H1 (cell line): ENCODE data around the gene ANK3.

Source experiments
- EZH2 ChIP-seq: fragments of 200-600 bp; sonication (generic); IDR thresholded peaks from 2 replicates; pipeline ENCODE4 v1.7.1; 2012; ENCODE audit warnings: low read depth, mild to moderate bottlenecking, moderate library complexity, low read length, inconsistent platforms; ENCODE audit not compliant: severe bottlenecking
- GTF2F1 ChIP-seq: IDR thresholded peaks from 2 replicates; pipeline ENCODE4 v1.6.1; 2012; ENCODE audit warnings: low read depth, low read length, improper control_type of control experiment, borderline replicate concordance
- KDM1A ChIP-seq: fragments of 200-600, 300-600 bp; sonication (generic); IDR thresholded peaks from 2 replicates; pipeline ENCODE4 v1.7.1; 2016; ENCODE audit warnings: mild to moderate bottlenecking, low read length, borderline replicate concordance
- POLR2A ChIP-seq, 2 experiments: IDR thresholded peaks; 1 replicate in 1 of 2; 2 replicates in 1 of 2; pipeline ENCODE4 v1.6.1; 2011; ENCODE audit warnings: low read depth in 2 of 2, low read length in 2 of 2, mild to moderate bottlenecking in 2 of 2; ENCODE audit errors: control extremely low read depth in 1 of 2
- RAD21 ChIP-seq, 2 experiments: IDR thresholded peaks in 1 of 2; conservative IDR thresholded peaks in 1 of 2; 2 replicates each; pipeline ENCODE4 v1.6.1; 2011; ENCODE audit warnings: low read depth in 2 of 2, low read length in 2 of 2, improper control_type of control experiment in 1 of 2, inconsistent platforms in 1 of 2, mild to moderate bottlenecking in 1 of 2, moderate library complexity in 1 of 2
- RBBP5 ChIP-seq: IDR thresholded peaks from 2 replicates; pipeline ENCODE4 v1.7.1; 2012; ENCODE audit warnings: low read depth, mild to moderate bottlenecking, inconsistent platforms, low read length, moderate library complexity, borderline replicate concordance
- RNF2 ChIP-seq: fragments of 200-900, 300-1000 bp; sonication (generic); IDR thresholded peaks from 2 replicates; pipeline ENCODE4 v1.7.1; 2016; ENCODE audit warnings: borderline replicate concordance, low read depth, mild to moderate bottlenecking, antibody characterized with exemption, low read length; ENCODE audit not compliant: poor library complexity, severe bottlenecking; ENCODE audit errors: missing control alignments
- SP4 ChIP-seq: IDR thresholded peaks from 2 replicates; pipeline ENCODE4 v1.6.1; 2012; ENCODE audit warnings: low read length, inconsistent platforms
- ZNF274 ChIP-seq: IDR thresholded peaks from 2 replicates; pipeline ENCODE4 v1.7.0; 2012; ENCODE audit warnings: low read length, borderline replicate concordance; ENCODE audit errors: extremely low read depth
- TF ChIP-seq, protein P1 (sequence below), 3 experiments: IDR thresholded peaks; 1 replicate in 2 of 3; 2 replicates in 1 of 3; pipeline versions ENCODE4 v1.5.1 to v1.6.1; 2011; ENCODE audit warnings: low read length in 3 of 3, mild to moderate bottlenecking in 3 of 3, inconsistent platforms in 2 of 3, low read depth in 1 of 3, moderate library complexity in 1 of 3; ENCODE audit not compliant: insufficient read depth in 1 of 3; ENCODE audit errors: control extremely low read depth in 1 of 3
- TF ChIP-seq, protein P2 (sequence below): IDR thresholded peaks from 2 replicates; pipeline ENCODE4 v1.6.1; 2012; ENCODE audit warnings: low read length, inconsistent platforms

DNA sequence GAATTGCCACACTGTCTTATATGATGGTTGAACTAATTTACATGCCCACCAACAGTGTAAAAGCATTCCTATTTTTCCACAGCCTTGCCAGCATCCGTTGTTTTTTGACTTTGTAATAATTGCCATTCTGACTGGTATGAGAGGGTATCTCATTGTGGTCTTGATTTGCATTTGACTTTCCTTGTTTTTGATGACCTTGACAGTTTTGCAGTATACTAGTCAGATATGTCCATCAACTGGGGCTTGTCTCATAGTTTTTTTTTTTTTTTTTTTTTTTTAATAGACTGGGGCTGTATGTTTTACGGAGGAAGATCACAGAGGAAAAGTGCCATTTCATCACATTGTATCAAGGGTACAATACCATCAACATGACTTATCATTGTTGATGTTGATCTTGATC lies 220.6 kb downstream of the ANK3 start:
- TF ChIP-seq POLR2A (IDR thresholded peaks at IDR 0.05; ENCODE audit: control extremely low read depth in 1 of 2, low read depth in 2 of 2, low read length in 2 of 2) (no peak), EZH2 (no peak), ZNF274 (no peak), KDM1A (no peak), RAD21 (IDR thresholded peaks at IDR 0.05 in 1 of 2, conservative IDR thresholded peaks at IDR 0.05 in 1 of 2; ENCODE audit: low read depth in 2 of 2, low read length in 2 of 2) (no peak), RBBP5 (no peak), GTF2F1 (no peak), RNF2 (no peak), SP4 (no peak)
- TF ChIP-seq, protein P1, sequence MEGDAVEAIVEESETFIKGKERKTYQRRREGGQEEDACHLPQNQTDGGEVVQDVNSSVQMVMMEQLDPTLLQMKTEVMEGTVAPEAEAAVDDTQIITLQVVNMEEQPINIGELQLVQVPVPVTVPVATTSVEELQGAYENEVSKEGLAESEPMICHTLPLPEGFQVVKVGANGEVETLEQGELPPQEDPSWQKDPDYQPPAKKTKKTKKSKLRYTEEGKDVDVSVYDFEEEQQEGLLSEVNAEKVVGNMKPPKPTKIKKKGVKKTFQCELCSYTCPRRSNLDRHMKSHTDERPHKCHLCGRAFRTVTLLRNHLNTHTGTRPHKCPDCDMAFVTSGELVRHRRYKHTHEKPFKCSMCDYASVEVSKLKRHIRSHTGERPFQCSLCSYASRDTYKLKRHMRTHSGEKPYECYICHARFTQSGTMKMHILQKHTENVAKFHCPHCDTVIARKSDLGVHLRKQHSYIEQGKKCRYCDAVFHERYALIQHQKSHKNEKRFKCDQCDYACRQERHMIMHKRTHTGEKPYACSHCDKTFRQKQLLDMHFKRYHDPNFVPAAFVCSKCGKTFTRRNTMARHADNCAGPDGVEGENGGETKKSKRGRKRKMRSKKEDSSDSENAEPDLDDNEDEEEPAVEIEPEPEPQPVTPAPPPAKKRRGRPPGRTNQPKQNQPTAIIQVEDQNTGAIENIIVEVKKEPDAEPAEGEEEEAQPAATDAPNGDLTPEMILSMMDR (IDR thresholded peaks at IDR 0.05; ENCODE audit: control extremely low read depth in 1 of 3, insufficient read depth in 1 of 3, low read depth in 1 of 3, low read length in 3 of 3), result no peak
- TF ChIP-seq, protein P2, sequence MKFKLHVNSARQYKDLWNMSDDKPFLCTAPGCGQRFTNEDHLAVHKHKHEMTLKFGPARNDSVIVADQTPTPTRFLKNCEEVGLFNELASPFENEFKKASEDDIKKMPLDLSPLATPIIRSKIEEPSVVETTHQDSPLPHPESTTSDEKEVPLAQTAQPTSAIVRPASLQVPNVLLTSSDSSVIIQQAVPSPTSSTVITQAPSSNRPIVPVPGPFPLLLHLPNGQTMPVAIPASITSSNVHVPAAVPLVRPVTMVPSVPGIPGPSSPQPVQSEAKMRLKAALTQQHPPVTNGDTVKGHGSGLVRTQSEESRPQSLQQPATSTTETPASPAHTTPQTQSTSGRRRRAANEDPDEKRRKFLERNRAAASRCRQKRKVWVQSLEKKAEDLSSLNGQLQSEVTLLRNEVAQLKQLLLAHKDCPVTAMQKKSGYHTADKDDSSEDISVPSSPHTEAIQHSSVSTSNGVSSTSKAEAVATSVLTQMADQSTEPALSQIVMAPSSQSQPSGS, result no peak
